Breast epithelium (tissue), 3 donors: ENCODE results near the gene SLX4IP.

Experiments
- POLR2A ChIP-seq: fragments of 450-650 bp; IDR thresholded peaks from one replicate; pipeline ENCODE4 v1.6.1; 2016; ENCODE audit warnings: antibody characterized with exemption, mild to moderate bottlenecking, moderate library complexity
- TF ChIP-seq, protein P1 (sequence below), 3 donors: fragments of 450-650 bp; IDR thresholded peaks; one replicate each; pipeline ENCODE4 v1.5.1; 2016 to 2017; ENCODE audit warnings: antibody characterized with exemption in 3 of 3, mild to moderate bottlenecking in 3 of 3, moderate library complexity in 3 of 3

DNA sequence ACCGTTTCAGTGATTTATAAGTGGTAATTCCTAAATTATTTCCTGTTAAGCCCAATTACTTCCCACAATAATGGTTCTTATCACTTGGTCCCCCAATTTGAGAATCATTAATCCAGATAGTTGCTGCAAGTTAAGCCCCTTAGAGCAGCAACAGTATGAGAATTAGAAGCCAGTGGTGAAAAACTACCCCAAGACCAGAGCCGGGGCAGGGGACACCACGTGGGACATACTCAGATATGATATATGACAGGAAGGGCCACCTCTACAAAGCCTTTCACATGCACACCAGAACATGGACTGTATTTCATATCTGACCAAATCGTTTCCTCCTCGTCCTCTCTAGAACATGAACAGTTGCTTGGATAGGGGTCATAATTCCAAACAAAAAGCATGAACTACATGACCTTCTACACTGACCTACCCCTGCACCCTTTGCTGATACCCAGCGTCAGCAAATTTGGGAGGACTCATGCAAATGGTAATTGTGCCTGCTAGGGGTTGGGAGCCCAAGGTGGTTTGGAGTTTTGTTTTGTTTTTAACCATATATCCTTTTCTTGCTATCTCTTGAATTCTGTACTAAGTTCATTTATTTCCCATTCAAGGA is 234.8 kb downstream of the SLX4IP start:
- TF ChIP-seq, protein P1, sequence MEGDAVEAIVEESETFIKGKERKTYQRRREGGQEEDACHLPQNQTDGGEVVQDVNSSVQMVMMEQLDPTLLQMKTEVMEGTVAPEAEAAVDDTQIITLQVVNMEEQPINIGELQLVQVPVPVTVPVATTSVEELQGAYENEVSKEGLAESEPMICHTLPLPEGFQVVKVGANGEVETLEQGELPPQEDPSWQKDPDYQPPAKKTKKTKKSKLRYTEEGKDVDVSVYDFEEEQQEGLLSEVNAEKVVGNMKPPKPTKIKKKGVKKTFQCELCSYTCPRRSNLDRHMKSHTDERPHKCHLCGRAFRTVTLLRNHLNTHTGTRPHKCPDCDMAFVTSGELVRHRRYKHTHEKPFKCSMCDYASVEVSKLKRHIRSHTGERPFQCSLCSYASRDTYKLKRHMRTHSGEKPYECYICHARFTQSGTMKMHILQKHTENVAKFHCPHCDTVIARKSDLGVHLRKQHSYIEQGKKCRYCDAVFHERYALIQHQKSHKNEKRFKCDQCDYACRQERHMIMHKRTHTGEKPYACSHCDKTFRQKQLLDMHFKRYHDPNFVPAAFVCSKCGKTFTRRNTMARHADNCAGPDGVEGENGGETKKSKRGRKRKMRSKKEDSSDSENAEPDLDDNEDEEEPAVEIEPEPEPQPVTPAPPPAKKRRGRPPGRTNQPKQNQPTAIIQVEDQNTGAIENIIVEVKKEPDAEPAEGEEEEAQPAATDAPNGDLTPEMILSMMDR (IDR thresholded peaks at IDR 0.05) = no peak
- no peak for TF ChIP-seq POLR2A
